Coronary artery (tissue), 2 donors: ENCODE data around the gene PLD4.
A peak's percentile ranks its signal among the peaks of the same experiment; 100 is the strongest.

Source experiments
- DNase-seq: peaks from one replicate; pipeline ENCODE4 v3.0.0-alpha.2; 2017; ENCODE audit warnings: low spot score
- H3K27ac ChIP-seq, 2 donors: fragments of 200-600 bp; sonication (generic); one replicate each; pipeline ENCODE4 v1.5.1; 2016 to 2019
- H3K4me3 ChIP-seq: fragments of 200-600 bp; sonication (generic); 2 replicates; pipeline ENCODE4 v1.5.1; 2016; ENCODE audit warnings: mild to moderate bottlenecking, moderate library complexity
- CTCF ChIP-seq: fragments of 200-600 bp; sonication (generic); IDR thresholded peaks from one replicate; pipeline ENCODE4 v1.5.1; 2019; ENCODE audit warnings: antibody characterized with exemption

PLD4 gene

GRCh38 chr14:104928391-104929133, 3.9 kb downstream of the PLD4 start:
- DNase-seq: no peak
- no peak for TF ChIP-seq CTCF
- H3K27ac ChIP-seq: no peak overlapping the region
- no peak overlapping the region for H3K4me3 ChIP-seq

- TF ChIP-seq CTCF: no peak
- DNase-seq: no peak
- H3K27ac ChIP-seq: no peak overlapping the region
- no peak overlapping the region for H3K4me3 ChIP-seq
Observed at GRCh38 chr14:104929268-104930230, 4.9 kb downstream of the PLD4 start.

- Histone ChIP-seq H3K4me3 (no peak overlapping the region), H3K27ac (no peak overlapping the region)
- DNase-seq: no peak
- TF ChIP-seq CTCF: no peak
Observed at GRCh38 chr14:104930526-104931303, 6.0 kb downstream of the PLD4 start.

GRCh38 chr14:104931304-104931770, 6.7 kb downstream of the PLD4 start:
- Histone ChIP-seq H3K27ac (no peak overlapping the region), H3K4me3 (no peak overlapping the region)
- TF ChIP-seq CTCF: no peak
- no peak for DNase-seq

- DNase-seq: no peak
- Histone ChIP-seq H3K4me3 (peak overlapping the region; percentile 63), H3K27ac (no peak overlapping the region)
- TF ChIP-seq CTCF: no peak
Observed at GRCh38 chr14:104931771-104932675, 7.3 kb downstream of the PLD4 start.
